Stimulated activated CD4-positive, alpha-beta T cell treated with anti-CD3 and anti-CD28 coated beads, Interleukin-15, amount 100 ng/mL, for 48 hours (primary cell): ENCODE data around the gene NLGN4X.
"Not testable (repeated sequence)": the region's sequence is repeated elsewhere in the genome, so short reads cannot be mapped to it uniquely, and the experiment has no call there.

ENCODE experiments used
- DNase-seq, 2 donors: peaks; one replicate each; pipeline ENCODE4 v3.0.0-alpha.2; 2020; ENCODE audit warnings: low read depth in 2 of 2

Gene NLGN4X

DNA sequence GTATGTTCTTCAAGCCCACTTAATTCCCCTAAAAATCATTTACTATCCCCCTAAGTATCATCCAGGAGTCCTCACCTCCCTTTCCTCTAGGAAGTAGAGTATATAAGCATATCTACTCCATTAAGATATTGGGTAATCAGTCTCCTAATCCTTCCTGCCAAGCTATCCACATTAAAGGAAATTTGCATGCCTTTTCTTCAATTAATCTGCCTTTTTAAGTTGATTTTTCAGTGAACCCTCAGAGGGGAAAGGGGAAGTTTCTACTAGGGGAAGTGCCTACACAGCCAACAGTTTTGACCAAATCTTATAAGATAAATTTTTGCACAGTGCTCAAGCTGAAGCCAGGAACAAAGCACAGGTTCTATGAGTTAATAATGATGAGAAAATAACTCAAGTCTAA is 222.8 kb downstream of the NLGN4X start:
- DNase-seq = no peak

- DNase-seq = no peak
Measured at GRCh38 chrX:6004529-6004928, 224.1 kb downstream of the NLGN4X start.

DNA sequence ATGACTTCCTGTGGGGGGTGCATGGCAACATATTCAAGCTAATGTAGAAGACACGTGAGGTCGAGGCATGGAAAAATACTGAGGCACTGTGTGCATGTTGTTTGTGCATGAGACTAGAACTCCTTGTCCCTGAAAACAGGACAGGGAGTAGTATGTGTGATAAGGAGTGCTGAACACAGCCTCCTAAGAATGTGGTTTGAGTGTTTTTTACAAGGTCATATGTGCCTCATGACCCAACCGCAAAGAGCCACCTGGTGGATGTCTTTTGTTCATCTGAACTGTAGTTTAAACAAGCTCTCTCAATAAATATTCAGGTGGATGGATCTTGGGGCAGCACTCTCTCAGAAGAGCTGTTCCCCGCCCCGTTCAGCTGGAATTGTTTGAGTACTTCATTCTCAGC is 226.6 kb downstream of the NLGN4X start:
- DNase-seq = no peak

GRCh38 chrX:5998901-5999300 is 229.8 kb downstream of the NLGN4X start:
- DNase-seq = no peak

- DNase-seq = no peak
Measured at GRCh38 chrX:5998456-5998855, 230.2 kb downstream of the NLGN4X start.

DNA sequence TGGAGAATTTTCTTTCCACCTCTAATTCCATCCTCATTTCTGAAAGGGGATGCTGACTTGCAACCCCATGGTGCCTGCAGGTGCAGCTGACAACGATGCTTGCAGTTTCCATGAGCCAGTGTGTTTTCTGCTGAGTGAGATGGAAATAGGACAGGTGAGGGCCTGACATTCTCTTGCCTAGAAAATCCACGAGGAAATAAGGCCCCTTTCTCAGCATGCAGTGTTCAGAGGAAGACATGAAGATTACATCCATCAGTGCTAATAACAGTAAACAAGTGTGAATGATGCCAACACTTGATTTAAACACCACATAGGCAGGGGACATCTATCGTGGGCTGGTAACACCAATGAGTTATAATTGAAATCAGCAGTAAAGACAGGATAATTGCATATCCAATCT is 237.3 kb downstream of the NLGN4X start:
- no peak for DNase-seq

GRCh38 chrX:5979338-5979737 is 249.3 kb downstream of the NLGN4X start:
- no peak for DNase-seq

DNA sequence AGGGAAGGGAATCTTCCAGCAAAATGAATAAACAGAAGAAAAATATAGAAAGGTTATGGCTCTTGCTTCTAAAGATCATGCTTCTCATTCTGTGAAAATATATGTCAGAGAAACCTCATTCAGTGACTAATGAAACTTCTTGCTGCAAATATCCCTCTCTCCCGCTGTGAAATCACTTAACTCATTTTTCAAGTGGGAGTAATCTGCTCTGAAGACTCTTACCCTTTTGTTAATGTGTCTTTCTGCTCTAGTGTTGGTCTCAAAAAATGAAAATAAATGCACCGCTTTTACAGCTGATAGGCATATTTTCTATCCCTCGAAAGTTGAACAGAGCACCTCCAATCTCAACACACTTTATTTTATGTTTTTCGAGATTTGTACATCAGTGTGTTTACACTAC is 252.3 kb downstream of the NLGN4X start:
- no peak for DNase-seq

GRCh38 chrX:5971300-5971699 is 257.4 kb downstream of the NLGN4X start:
- no peak for DNase-seq

- DNase-seq = no peak
Measured at GRCh38 chrX:5965406-5965805, 263.3 kb downstream of the NLGN4X start.

- no peak for DNase-seq
Measured at GRCh38 chrX:5959286-5959685, 269.4 kb downstream of the NLGN4X start.

DNA sequence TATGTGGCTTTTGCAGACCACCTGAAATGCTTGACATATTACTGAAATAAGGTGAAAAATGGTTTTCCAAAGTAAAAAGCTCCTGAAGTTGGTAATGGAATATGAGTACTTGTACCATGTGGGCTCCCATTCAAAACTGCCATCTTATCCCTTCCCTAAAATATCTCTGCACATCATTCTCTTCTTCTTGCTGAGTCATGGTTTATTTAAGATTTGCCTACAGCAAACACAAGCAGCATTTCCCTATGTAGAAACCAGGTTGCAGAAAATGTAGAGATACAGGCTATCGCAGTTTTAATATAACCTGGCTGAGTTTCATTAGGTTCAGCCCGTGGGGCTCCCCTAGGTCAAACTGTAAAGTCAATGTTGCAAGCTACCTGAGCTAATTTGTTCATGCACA is 270.1 kb downstream of the NLGN4X start:
- no peak for DNase-seq

DNA sequence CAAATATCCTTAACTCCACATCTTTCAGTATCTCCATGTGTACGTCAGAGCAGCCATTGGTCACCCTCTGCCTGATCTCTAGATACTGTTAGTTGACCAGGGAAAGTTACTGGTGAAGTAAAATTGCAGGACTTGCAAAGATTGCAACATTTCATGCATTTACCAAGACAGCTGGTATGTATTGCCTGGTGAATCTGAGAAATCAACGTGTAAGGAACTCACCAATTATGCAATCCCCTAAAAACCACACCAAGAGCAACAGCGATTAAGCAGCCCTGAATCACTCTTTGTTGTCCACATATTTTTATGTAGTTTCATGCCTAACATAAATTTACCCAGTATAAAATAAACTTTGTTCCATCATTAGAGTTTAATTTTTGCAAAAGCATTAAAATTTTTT is 271.2 kb downstream of the NLGN4X start:
- no peak for DNase-seq

- no peak for DNase-seq
Measured at GRCh38 chrX:5936438-5936837, 292.2 kb downstream of the NLGN4X start.

DNA sequence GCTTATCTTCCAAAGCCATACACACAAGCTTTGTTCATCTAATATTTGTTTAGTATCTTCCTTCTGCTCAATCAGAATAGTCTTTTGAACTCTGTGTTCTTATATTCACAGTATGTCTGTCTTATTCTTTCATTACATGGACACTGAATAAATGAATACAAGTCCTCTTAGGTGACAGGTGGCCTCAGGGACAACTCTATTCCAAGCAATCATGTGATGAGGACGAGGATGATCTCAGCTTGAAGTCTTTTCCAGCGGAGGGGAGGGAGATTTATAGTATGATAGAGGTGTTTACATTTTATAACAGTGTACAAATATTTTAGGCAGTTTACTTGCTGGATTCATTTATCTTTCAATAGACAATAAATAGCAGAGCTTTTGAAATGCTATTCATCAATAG is 300.4 kb downstream of the NLGN4X start:
- no peak for DNase-seq

GRCh38 chrX:5916945-5917344 is 311.7 kb downstream of the NLGN4X start:
- no peak for DNase-seq

GRCh38 chrX:5915783-5916182 is 312.9 kb downstream of the NLGN4X start:
- no peak for DNase-seq

GRCh38 chrX:5907207-5907606 is 321.5 kb downstream of the NLGN4X start:
- no peak for DNase-seq

- DNase-seq = not testable (repeated sequence)
Measured at GRCh38 chrX:5903586-5904190, 325.0 kb downstream of the NLGN4X start.

- DNase-seq = no peak
Measured at GRCh38 chrX:5898463-5898862, 330.2 kb downstream of the NLGN4X start.

DNA sequence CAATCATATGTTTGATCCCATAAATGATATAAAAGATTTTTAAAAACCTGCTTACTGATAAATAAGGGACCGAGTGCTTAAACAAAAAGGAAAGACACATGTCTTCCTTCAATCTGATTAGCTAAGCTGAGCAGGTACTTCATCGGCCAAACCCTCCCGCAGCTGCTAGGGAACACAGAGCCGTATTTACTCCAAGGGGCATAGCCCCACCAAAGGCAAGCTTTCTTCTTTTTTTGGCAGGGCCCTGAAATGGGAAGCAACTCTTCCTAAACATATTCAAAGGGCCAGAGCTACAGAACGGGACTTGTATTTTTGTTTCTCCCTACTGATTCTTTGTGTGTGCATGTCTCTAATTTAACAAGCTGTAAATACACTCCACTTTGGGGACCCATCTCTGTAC is 337.3 kb downstream of the NLGN4X start:
- no peak for DNase-seq

DNA sequence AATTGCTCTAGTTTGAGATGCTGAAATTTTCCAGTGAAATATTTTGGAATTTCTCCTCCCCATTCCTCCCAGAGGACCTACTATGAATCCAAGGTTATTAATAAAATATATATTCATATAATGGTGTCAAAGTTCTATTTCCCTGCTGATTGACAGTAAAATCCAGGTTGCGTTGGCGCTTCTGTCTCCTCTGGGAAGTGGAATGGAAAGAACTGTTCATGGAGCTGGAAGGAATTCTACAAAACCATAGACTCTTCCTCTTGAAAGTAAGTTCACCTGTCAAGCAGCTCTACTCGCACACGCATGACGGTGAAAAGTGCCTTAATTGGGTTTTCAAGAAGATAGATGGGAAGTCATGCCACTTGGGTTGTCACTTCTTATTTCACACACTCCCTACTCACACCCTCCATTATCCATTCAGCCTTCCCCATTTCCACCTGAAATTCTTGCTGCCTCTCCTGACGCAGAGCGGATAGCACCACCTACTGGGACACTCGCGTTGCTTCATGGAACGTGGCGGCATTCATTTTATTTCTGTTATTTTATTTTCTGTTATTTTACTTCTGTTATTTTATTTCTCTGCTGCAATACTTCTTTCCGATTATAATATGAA is 351.6 kb downstream of the NLGN4X start:
- no peak for DNase-seq

- no peak for DNase-seq
Measured at GRCh38 chrX:5870238-5870637, 358.4 kb downstream of the NLGN4X start.

DNA sequence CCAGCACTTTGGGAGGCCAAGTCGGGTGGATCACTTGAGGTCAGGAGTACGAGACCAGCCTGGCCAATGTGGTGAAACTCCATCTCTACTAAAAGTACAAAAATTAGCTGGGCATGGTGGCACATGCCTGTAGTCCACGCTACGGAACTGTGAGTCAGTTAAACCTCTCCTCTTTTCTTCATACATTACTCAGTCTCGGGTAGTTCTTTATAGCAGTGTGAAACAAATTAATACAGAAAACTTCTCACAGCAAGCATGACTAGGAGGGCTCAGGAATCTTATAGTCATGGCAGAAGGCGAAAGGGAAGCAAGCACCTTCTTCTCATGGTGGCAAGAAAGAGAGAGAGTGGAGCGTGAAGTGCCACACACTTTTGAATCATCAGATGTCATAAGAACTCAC is 358.9 kb downstream of the NLGN4X start:
- DNase-seq = no peak
